Ishikawa (cell line): ENCODE results near the gene TNP1.

Experiments
- CEBPB ChIP-seq: IDR thresholded peaks from 2 replicates; pipeline ENCODE4 v1.6.1; 2012
- CREB1 ChIP-seq: IDR thresholded peaks from 2 replicates; pipeline ENCODE4 v1.6.1; 2012; ENCODE audit warnings: low read depth
- EGR1 ChIP-seq: IDR thresholded peaks from 2 replicates; pipeline ENCODE4 v1.6.1; 2012
- EP300 ChIP-seq: IDR thresholded peaks from 2 replicates; pipeline ENCODE4 v1.6.1; 2012; ENCODE audit warnings: borderline replicate concordance
- FOXM1 ChIP-seq: IDR thresholded peaks from 2 replicates; pipeline ENCODE4 v1.6.1; 2012; ENCODE audit warnings: low read depth, borderline replicate concordance
- MAX ChIP-seq: IDR thresholded peaks from 2 replicates; pipeline ENCODE4 v1.6.1; 2012
- NFIC ChIP-seq: IDR thresholded peaks from 2 replicates; pipeline ENCODE4 v1.6.1; 2012
- RAD21 ChIP-seq: IDR thresholded peaks from 2 replicates; pipeline ENCODE4 v1.6.1; 2012; ENCODE audit warnings: low read depth
- REST ChIP-seq: IDR thresholded peaks from 2 replicates; pipeline ENCODE4 v1.6.1; 2012; ENCODE audit warnings: low read depth, mild to moderate bottlenecking
- TAF1 ChIP-seq: IDR thresholded peaks from 2 replicates; pipeline ENCODE4 v1.6.1; 2012; ENCODE audit warnings: low read depth, mild to moderate bottlenecking
- TCF12 ChIP-seq: IDR thresholded peaks from 2 replicates; pipeline ENCODE4 v1.6.1; 2012; ENCODE audit warnings: low read depth
- TEAD4 ChIP-seq: IDR thresholded peaks from 2 replicates; pipeline ENCODE4 v1.6.1; 2012
- USF1 ChIP-seq: IDR thresholded peaks from 2 replicates; pipeline ENCODE4 v1.6.1; 2012
- YY1 ChIP-seq: IDR thresholded peaks from 2 replicates; pipeline ENCODE4 v1.6.1; 2012; ENCODE audit warnings: low read depth
- ZBTB7A ChIP-seq: IDR thresholded peaks from 2 replicates; pipeline ENCODE4 v1.6.1; 2012; ENCODE audit warnings: low read depth

TNP1 gene

DNA sequence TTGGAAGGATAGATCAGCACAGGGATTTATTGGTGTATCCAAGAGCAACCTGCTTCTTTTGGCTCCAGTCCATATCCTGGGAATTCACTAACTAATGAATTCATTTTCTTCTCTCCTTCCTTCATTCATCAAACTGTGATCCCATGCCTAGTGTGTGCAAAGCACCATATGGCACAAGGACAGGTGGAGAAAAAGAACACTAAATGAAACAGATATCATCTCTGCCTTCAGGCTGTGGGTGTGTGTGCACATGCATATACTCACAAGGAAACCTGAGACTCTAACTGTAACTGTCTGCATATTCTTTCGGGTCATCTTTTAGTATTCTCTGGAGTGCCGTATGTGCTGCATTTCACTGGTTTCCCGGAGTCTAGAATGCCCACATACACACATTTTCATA, 20.2 kb downstream of the TNP1 start:
- TF ChIP-seq TEAD4 (no peak), ZBTB7A (no peak), EGR1 (no peak), FOXM1 (no peak), YY1 (no peak), CREB1 (no peak), NFIC (no peak), EP300 (no peak), MAX (no peak), RAD21 (no peak), TAF1 (no peak), CEBPB (no peak), USF1 (no peak), REST (no peak), TCF12 (no peak)

DNA sequence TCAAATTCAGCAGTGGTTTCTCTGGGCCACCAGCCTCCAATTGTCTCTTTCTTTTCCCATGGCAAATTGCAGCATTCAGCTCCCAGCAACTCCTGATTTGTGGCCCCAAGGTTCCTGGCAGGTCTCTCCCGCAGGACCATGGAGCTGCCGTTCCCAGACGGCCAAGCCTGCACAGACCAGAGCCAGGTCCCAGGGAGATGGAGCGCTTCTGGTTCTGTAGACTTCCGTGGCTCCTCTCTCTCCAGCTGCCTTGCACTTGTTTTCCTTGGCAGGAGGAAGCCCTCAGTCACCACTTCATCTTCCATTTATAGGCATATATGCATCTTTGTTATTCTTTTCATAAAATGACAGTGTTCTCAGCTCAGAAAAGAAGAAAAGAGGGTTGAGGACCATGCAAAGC, 21.7 kb downstream of the TNP1 start:
- TF ChIP-seq EGR1 (no peak), TEAD4 (no peak), YY1 (no peak), FOXM1 (no peak), MAX (no peak), CREB1 (no peak), CEBPB (no peak)

DNA sequence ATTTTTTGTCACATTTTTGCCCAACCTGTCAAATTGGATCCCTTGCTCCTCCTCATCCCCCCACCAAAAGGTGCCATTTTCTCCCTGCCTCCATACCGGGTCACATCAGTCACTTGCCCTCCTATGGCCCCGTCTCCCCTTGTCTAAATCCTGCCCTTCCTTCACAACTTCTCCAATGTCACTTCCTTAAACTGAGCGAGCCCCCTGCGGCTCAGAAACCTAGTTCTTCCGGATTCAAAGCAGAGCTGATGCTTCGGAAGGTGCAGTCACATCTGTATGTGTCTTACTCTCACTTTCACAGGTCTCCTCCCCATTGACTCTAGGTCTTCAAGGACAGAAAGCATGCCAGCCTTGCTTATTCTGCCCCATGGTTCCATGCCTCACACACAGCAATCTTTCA, 22.1 kb downstream of the TNP1 start:
- TF ChIP-seq CEBPB (no peak), USF1 (no peak), TAF1 (no peak), REST (no peak), MAX (no peak), EP300 (no peak), EGR1 (no peak), NFIC (no peak), TCF12 (no peak), RAD21 (no peak), TEAD4 (no peak), YY1 (no peak), FOXM1 (no peak), CREB1 (no peak), ZBTB7A (no peak)

DNA sequence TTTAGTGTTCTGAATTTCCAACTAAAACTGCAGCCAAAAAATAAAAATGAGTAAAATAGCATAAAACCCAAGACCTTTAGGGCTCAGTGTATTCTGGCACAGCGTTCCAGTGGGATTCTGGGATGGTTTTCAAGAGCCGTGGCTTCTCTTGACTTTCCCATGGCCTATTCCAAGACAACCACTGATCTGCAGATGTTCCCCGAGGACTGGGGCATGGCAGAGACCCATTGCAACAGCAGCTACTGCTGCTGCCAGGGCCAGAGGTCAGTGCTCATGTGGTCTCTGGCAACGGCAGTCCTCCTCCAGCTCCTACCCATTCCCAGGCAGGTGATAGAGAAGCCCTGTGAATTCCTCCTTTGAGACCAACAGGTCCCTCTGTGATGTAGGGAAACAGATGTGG, 26.8 kb downstream of the TNP1 start:
- no peak for TF ChIP-seq CREB1
- TF ChIP-seq REST: no peak
- no peak for TF ChIP-seq MAX
- no peak for TF ChIP-seq FOXM1
- TF ChIP-seq RAD21: no peak
- no peak for TF ChIP-seq ZBTB7A
- no peak for TF ChIP-seq TEAD4
- TF ChIP-seq TCF12: no peak
- no peak for TF ChIP-seq YY1
- no peak for TF ChIP-seq TAF1
- no peak for TF ChIP-seq CEBPB
- no peak for TF ChIP-seq USF1
- no peak for TF ChIP-seq EGR1
- no peak for TF ChIP-seq NFIC
- TF ChIP-seq EP300: no peak
